Hematopoietic multipotent progenitor cell (in vitro differentiated cells): ENCODE data around the gene LACC1. TPM values are rescaled to one million over a fixed set of nuclear protein-coding genes. Genes with fewer than 3 reads are reported as not detected.

Experiments used
- DNase-seq, 3 donors: peaks; one replicate each; pipeline ENCODE4 v3.0.0-alpha.2; 2011 to 2015; ENCODE audit warnings: low read depth in 2 of 3, low spot score in 2 of 3
- total RNA-seq: library from RNA; depleted of rRNA; stranded (reverse); fragments of >200 nt; gene quantifications from one replicate; pipeline ENCODE4 v1.2.3, GENCODE V29; 2012

Gene LACC1
- total RNA-seq: 3.5 TPM

DNA sequence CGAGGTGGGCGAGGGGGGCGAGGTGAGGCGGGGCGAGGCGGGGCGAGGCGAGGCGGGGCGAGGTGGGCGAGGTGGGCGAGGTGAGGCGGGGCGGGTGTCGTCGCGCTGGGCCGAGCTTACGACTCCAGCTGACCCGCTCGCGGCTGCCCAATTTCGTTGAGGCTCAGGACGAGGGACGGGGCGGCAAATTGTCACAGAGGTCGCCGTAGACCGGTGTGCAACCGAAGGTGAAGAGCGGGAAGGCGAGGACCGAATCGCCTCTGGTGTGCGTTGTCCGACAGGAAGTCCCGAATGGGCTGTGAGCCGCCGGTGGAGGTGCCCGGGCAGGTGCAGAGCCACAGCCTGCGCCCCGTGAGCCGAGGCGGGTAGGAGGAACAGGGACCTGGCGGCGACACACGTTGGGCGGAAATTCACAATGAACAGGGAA is at the start of gene LACC1:
Gene LACC1 (plus strand): TSS at position 150 of the 427 bp plus-strand sequence. CDS start 1,082 bp downstream, outside the sequence.
- peak; percentile 25 to 32 (median 31) for DNase-seq

GRCh38 chr13:43830497-43830881 is 49.2 kb upstream of the LACC1 start:
- no peak for DNase-seq

GRCh38 chr13:43831088-43831487 is 48.6 kb upstream of the LACC1 start:
- DNase-seq: no peak

GRCh38 chr13:43835701-43836100 is 44.0 kb upstream of the LACC1 start:
- DNase-seq: no peak

GRCh38 chr13:43838909-43839308 is 40.8 kb upstream of the LACC1 start:
- DNase-seq: no peak

DNA sequence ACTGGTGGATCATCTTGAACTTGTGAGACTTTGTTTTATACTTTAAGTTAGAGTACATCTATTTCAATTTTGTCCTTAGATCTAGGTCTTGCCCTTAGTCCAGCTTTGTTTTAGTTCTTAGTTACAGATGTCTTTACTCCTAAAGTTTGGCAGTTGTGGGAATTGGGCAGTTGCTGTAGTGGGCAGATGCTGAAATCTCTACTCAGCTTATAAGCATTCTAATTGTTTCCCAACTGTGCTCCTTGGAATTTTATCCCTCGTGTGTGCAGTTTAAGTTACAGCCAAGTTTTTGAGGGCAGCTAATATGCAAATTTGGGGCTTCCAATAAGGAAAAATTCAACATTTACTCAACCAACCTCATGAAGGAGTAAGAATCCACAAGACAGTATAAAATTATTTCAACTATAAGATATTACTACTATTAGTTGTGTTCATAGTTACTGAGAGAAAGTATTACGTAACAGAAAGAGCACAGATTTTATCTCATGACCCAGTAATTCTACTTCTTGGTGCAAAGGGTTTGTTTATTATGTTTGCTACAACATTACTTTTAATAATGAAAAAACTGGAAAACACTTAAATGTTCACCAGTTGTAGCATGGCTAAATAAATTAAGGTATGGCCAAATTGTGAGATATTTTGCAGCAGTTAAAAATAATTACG is 33.1 kb upstream of the LACC1 start:
- no peak for DNase-seq

GRCh38 chr13:43848001-43848649 is 31.6 kb upstream of the LACC1 start:
- DNase-seq: peak in 1 of 3 donors; percentile 33

GRCh38 chr13:43850873-43851272 is 28.8 kb upstream of the LACC1 start:
- DNase-seq: peak in 1 of 3 donors; percentile 56

DNA sequence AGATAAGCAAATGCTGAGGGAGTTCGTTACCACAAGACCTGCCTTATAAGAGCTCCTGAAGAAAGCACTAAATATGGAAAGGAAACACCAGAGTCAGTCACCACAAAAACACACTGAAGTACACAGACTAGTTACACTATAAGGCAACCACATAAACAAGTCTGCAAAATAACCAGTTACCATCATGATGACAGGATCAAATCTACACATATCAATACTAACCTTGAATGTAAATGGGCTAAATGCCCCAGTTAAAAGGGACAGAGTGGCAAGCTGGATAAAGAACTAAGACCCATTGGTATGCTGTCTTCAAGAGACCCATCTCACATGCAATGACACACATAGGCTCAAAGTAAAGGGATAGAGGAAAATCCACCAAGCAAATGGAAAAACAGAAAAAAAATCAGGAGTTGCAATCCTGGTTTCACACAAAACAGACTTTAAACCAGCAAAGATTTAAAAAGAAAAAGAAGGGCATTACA is 26.7 kb upstream of the LACC1 start:
- no peak for DNase-seq

DNA sequence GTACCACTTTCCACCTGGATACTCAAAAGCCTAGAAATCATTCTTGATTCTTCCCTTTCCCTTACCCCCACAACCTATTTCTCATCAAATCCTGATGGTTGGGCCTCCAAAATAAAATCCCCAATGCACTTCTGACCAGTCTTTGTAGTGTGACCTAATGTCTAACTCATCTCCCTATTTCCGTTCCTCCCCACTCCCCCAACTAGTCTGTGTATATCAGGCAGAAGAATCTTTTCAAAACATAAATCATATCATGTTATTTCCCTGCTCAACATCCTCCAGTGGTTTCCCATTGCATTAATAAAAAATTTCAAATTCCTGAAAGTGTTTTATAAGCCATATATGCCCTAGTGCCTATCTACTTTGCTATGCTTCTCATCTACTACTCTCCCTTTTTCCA is 17.8 kb upstream of the LACC1 start:
- DNase-seq: no peak

DNA sequence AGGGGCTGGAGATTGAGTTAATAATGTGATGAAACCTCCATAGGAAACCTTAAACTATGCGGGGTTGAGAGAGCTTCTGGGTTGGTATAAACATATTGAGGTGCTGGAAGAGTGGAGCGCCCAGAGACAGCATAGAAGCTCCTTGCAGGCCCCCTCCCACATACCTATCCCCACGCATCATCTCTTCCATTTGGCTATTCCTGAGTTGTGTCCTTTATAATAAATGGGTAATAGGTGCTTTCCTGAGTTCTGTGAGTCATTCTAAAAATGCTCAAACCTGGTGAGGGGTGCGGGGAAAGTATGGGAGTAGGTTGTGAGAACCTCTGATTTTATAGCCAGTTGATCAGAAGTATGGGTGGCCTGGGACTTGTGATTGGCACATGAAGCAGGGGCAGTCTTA is 14.8 kb upstream of the LACC1 start:
- no peak for DNase-seq

DNA sequence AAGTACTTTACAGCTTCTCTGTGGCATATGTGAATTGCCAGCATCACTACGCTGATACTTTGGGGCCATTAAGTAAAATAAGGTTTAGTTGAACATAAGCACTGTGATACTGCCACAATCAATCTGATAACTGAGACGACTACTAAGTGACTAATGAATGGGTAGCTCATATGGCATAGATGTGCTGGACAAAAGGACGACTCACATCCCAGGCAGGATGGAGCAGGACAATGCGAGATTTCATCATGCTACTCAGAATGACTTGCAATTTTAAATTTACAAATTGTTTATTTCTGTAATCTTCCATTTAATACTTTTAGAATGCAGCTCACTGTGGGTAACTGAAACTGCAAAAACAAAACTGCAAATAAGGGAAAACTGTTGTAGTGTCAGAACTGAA is 13.8 kb upstream of the LACC1 start:
- no peak for DNase-seq

- no peak for DNase-seq
Observed at GRCh38 chr13:43872181-43872580, 7.5 kb upstream of the LACC1 start.

GRCh38 chr13:43874504-43875092 is 5.1 kb upstream of the LACC1 start:
- peak in 1 of 3 donors; percentile 49 for DNase-seq

- DNase-seq: no peak
Observed at GRCh38 chr13:43876366-43876765, 3.3 kb upstream of the LACC1 start.

DNA sequence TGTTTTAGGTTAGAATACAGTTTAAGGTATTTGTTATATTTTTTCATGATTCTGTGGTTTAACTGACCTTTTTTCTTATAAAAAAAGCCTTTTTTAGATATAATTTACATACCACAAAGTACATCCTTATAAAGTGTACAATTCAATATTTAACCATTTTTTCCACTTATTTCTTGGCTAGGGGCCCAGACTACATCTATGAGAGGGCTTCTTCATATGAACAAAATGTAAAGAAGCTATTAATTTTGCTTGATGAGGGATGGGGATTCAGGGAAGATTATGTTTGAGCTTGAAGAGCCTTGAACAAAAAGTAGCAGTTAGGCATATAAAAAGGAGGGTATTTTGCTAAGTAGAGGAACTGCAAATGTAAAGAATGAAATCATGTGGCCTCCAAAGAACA is 2.4 kb upstream of the LACC1 start:
- DNase-seq: peak in 1 of 3 donors; percentile 16

- DNase-seq: no peak
Observed at GRCh38 chr13:43877766-43878165, 1.9 kb upstream of the LACC1 start.

DNA sequence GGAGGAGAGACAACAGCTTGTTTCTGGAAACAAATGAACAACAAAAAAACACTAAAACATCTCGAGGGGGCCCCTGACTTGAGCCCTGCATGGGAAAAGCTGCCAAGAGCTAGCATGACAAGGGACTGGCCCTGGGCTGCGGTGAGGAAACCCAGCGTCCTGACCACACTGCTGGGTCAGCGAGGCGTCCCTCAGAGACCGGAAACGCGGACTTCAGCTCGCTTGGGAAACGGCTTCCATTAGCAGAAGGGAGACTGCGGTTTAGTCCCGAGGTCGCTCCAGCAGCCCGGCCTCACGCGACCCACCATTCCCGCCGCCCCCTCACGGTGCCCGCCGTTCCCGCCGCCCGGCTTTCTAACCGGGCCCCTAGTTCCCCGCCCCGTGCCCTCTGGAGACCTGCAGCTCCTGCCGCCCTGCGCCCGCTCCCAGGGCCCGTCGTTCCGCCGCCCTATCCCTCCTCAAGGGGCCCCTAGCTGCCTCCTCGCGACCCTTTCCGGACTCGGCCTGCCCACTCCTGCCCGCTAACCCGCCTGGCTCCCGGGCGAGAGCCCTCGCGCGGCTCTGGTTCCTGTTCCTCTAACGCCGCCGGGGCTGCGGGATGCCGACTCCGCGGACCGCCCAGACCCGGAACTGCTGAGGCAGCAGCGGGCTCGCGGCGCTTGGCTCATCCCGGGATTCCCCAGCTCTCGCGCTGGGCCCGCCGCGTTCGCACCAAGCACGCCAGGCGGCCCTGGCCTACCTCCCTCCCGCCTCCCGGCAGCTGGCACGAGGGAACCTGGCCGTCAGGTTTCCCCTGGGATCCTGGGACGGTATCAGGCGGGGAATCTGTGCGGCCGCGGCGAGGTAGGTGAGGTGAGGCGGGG is 581 bp upstream of the LACC1 start, which contains the start of gene CCDC122:
Gene CCDC122 (minus strand): TSS at position 849 of the 863 bp plus-strand sequence. CDS start 10,364 bp downstream, outside the sequence.
- peak; percentile 63 to 91 (median 89) for DNase-seq

DNA sequence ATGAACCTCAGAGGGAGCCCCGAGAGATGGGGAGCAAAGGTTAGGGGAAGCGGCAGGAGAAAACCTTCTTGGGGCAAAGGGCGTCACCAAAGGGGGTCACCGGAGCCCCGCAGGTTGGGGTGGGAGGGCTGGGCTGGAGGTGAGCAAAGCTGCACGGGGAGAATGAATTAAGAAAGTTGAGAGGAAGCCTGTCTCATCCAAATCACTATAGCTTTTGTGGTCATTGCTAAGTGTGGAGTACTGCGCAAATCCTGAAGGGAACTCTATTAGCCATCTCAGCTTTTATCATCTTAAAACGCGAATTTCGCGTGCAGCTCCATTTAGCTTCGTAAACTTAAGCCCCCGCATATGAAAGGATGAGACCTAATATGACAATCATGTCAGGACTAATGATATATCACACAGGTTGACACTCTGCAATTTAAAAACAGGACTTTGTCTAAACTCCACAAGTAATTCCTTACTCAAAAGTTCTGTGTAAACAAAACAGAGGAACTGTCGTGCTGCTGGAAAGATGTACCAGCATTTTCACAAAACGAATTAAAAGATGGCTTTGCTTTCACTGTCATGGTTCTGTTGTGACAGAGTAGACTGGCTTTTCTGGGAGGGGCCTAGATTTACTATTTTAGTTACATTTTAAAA is 631 bp downstream of the LACC1 start:
- DNase-seq: no peak

DNA sequence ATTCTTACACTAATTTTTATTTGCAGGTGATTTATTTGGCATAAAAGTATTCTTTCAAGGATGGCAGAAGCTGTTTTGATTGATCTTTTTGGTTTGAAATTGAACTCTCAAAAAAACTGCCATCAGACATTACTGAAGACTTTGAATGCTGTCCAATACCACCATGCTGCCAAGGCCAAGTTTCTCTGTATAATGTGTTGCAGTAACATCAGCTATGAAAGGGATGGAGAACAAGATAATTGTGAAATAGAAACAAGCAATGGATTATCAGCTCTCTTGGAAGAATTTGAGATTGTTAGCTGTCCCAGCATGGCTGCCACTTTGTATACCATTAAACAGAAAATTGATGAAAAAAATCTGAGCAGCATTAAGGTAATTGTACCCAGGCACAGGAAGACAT is 1.2 kb downstream of the LACC1 start:
- DNase-seq: no peak
